GM12892 (cell line): ENCODE measurements around the gene FMN2.

ENCODE experiments used
- POLR2A ChIP-seq: IDR thresholded peaks from 2 replicates; pipeline ENCODE4 v1.6.1; 2011; ENCODE audit warnings: low read depth, low read length, control low read depth
- TAF1 ChIP-seq: IDR thresholded peaks from 2 replicates; pipeline ENCODE4 v1.6.1; 2011; ENCODE audit warnings: low read depth, mild to moderate bottlenecking, control low read depth, low read length, borderline replicate concordance

- TF ChIP-seq TAF1: no peak
- no peak for TF ChIP-seq POLR2A
Measured at GRCh38 chr1:240101737-240102136, 10.1 kb downstream of the FMN2 start.
